Cerebellar nuclear complex (tissue), 1 donor: Measurements from ENCODE around the gene TTLL5.
"Not testable (repeated sequence)": the region's sequence is repeated elsewhere in the genome, so short reads cannot be mapped to it uniquely, and the experiment has no call there.

Experiments used
- DNase-seq, 2 experiments: peaks; one replicate each; lab custom pipeline; 2025; lab: John Stamatoyannopoulos, UW

TTLL5 gene

DNA sequence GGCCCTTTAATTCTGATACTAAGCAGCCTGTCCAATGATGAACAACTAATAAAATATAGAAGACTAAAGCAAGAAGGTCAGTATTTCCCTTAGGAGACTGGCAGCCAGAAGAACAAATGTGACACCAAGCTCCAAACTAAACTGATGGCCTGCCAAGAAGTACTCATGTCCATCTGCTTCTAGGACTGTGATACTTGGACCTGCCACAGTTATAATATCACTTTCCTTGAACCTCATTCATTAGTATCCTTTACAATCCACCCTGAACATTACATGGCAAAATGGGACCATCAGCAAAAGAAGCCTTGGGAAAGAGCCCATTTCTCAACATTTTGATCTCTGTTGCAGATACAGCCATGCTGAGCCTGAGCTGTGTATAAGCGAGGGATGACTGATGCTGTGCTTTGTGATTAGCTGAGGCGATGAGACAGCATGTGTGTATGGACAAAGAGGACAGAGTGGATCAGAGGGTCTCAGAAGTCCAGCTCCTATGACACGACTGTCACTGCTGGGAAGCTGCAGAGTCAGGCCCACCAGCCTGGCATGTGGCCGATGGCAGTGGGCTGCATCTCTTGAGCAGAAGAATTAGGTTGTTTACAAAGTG, 246.8 kb downstream of the TTLL5 start:
- no peak for DNase-seq

DNA sequence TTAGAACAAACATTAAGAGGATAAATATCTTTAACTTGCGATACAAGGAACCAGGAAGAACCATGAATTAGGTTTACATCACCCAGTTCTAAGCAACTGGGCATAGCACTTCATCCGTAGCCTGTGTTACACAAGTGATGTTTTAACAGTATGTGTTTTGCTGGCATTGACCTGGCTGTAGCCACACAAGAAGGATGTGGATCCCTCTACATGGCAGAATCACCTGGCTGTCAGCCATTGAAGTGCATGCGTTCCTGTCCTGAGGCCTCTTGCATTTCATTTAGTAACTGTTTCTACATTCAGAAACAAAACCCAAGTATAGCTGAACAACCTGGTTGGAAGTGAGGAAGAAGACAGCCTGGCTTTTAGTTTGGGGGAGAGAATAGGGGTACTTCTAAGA, 248.6 kb downstream of the TTLL5 start:
- no peak for DNase-seq

DNA sequence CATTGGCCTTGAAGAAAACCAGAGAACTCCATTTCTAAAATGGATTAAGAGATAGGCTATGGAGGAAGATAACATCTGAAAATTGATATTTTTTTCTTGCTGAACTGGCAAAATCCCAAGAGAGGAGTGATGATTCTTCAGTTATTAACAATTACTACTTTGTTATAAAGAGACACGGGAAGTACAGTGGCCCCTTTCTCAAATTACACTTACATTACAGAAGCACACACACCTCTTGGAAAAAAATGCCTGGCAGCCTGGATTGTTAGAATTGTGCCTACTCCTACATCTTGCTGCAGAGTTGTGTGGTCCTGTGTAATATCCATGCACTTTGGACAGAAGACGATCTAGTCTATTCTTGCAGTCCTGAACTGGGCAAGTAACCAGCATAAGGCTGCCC, 249.0 kb downstream of the TTLL5 start:
- DNase-seq, result no peak

DNA sequence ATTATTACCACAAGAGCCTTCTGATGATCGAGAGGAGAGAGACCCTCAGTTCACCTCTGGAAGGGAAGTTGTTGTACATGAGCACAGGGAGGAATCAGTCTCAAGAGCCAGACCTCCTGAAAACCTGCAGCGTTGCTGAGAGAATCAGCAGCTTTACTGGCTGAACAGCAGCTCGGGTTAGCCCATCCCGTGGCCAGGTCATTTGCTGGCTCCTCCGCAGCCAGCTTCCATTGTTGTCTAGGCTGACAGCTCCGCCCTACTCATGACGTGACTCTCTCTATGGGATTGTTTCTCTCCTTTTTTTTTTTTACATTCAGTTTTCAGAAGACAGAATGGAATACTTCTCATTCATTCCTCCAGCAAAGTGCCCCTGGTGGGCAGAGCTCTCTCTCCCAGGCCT, 250.8 kb downstream of the TTLL5 start:
- no peak for DNase-seq

DNA sequence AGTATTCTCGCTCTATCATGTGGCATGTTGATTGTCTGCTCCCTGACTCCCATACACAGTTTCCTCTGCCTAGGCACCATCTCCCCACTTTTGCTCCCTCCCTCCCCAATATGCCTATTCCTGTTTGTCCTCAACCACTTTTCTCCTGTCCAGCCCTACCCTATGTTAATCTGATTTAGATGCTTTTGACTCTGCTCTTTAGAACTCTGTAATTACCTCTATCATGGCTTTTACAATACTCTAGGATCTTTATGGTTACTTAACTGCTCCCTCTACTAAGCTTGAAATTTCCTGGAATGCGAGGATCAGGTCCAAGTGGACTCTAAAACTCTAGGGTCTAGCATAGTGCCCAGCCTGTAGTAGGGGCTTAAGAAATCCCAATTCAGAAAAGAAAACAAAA, 252.1 kb downstream of the TTLL5 start:
- no peak for DNase-seq

DNA sequence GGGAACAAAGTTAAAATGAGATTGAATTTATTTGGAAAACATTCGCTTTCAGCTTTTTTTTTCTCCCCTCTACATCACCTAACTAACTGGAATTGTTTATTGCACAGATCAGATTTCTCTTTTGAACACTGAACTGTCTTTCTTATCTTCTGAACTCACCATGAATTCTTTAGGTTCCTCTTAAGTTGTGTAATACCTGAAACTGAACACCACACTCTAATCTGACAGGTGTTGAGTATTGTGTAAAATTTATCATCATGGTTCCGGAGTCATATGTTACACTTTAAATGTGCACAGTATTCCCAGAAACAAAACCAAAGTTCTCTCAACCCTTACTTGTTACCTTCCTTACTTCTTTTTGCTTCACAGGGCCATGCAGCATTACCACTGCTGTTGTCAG, 254.0 kb downstream of the TTLL5 start:
- DNase-seq, result no peak

DNA sequence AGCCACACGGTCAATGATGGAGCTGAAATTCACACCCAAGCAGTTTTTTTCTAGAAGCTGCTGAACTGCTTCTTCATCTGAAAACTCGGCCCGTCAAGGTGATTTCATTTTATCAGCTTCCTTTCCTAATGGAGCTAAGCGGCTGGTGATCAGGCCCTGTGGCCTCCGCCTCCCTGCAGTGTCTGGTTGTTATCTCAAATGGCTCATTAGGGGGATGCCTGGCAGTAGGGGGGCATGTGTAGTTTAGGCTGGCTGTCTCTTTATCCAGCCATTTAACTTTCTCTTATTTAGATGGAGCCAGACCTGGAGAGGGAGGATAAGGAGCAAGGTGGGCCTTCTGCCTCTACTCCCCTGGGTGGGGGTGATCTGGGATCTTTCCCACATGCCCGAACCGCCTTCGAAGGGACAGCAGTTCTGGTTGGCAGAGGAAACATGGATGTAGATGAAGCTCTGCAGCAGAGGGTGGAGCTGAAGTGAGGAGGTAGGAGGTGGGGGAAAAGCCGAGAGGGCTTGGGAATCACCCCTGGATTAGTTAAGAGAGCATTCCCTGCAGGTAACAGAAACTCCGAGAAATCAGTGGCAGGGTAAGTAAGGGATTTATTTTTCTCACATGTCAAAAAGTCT, 256.4 kb downstream of the TTLL5 start:
- no peak for DNase-seq

DNA sequence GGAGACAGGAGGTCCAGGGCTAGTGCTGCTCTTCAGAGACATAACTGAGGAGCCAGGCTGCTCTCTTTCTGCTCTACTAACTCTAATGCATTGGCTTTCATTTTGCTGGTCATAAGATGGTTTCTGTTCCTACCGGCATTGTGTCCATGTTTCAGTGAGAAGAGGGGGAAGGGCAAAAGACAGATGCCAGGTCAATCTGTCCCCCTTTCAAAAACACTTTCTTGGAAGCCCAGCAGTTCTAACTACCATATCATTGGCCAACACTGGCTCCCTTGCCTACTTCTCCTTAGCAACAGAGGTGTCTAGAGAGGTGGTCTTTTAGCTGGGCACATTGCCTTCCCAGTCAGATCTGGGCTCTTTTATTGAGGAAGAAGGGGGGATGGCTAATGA, 256.9 kb downstream of the TTLL5 start:
- DNase-seq, result no peak

DNA sequence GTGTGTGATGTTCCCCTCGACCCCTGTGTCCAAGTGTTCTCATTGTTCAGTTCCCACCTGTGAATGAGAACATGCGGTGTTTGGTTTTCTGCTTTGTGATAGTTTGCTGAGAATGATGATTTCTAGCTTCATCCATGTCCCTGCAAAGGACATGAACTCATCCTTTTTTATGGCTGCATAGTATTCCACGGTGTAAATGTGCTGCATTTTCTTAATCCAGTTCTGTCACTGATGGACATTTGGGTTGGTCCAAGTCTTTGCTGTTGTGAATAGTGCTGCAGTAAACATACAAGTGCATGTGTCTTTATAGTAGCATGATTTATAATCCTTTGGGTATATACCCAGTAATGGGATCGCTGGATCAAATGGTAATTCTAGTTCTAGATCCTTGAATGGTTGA, 259.4 kb downstream of the TTLL5 start:
- not testable (repeated sequence) for DNase-seq

DNA sequence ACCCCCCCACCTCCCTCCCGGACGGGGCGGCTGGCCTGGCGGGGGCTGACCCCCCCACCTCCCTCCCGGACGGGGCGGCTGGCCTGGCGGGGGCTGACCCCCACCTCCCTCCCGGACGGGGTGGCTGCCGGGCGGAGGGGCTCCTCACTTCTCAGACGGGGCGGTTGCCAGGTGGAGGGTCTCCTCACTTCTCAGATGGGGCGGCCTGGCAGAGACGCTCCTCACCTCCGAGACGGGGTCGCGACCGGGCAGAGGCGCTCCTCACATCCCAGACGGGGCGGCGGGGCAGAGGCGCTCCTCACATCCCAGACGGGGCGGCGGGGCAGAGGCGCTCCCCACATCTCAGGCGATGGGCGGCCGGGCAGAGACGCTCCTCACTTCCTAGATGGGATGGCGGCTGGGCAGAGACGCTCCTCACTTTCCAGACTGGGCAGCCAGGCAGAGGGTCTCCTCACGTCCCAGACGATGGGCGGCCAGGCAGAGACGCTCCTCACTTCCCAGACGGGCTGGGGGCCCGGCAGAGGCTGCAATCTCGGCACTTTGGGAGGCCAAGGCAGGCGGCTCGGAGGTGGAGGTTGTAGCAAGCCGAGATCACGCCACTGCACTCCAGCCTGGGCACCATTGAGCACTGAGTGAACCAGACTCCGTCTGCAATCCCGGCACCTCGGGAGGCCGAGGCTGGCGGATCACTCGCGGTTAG, 264.2 kb downstream of the TTLL5 start:
- not testable (repeated sequence) for DNase-seq

DNA sequence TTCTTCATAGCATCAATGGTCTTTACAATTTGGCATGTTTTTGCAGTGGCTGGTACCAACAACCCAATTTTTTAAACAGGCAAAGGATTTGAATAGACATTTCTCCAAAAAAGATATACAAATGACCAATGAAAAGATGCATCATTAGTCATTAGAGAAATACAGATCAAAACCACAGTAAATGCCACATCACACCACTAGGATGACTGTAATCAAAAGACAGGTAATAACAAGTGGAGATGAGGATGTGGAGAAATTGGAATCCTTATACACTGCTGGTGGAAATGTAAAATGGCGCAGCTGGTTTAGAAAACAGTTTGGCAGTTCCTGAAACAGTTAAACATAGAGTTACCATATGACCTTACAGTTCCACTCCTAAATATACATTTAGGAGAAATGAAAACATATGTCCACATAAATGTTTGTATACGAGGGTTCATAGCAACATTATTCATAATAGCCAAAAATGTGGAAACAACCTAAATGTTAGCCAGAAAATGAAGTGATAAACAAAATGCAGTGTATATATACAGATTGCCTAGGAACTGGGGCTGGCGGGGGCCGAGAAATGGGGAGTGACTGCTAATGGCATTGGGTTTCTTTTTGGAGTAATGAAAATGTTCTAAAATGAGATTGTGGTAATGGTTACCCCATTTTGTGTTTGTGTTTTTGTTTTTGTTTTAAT, 265.5 kb downstream of the TTLL5 start:
- DNase-seq, result no peak

DNA sequence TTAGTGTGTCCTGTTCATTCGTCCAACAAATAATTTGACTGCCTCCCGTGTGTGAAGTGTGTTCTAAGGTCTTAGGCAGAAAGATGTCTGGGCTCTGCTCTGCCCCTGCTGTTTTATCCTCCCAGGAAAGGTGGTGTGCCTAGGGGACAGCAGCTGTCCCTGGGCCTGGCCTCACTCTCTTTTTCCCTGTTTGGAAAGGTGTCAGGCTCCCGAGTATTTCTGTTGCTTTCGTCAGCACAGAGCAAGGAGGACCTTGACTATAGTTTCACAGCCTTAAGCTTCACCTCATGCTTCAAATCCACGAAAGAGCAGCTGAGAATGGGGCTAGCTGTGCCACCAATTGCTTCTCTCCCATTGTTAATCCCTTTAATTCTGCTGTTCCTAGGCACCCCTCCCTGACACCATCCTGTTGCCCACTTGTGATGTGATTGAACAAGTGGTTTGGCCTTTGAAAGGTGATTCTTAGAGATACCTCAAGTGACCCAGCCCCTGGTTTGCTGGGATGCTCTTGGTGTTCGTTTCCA, 266.6 kb downstream of the TTLL5 start:
- DNase-seq, result no peak

DNA sequence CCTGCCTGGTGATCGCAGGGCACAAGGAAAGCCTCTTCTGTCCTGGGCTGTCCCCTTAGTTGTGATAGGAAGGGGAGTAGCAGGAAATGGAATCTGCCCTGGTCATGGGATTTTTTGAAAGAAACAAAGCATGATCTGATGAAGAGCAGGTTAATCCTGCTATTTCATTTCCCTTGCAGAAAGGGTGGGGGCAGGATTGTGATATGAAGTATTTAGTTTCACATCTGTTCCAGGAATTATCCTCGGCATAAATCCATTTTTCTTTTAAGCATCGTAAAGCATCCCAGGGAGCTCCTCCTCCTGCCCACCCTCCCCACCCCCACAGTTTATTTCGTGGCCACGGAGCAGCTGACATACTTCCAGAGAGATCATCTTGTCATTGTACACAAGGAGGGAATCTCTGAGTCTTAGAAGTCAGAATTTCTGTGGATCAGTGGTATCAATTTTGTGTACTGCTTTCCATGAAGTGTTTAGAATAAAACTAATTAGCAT, 267.7 kb downstream of the TTLL5 start:
- no peak for DNase-seq

DNA sequence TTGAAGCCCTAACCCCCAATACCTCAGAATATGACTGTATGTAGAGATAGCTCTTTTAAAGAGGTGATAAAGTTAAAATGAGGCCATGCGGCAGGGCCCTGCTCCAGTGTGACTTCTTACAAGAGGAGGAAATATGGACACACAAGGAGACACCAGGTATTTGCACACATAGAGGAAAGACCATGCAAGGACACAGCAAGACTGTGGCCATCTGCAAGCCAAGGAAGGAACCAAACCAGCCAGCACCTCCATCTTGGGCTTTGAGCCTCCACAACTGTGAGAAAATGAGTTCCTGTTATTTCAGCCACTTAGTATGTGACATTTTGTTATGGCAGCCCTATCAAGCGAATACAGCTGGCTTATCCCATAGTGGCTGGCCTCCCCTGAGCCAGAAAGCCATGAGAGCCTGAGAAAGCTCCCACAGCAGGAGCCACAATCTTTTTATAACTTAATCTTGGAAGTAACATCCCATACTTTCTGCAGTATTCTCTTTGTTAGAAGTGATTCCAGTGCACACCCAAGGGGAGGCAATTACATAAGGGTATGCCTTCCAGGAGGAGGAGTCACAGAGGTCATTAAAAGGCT, 272.8 kb downstream of the TTLL5 start:
- DNase-seq, result no peak

DNA sequence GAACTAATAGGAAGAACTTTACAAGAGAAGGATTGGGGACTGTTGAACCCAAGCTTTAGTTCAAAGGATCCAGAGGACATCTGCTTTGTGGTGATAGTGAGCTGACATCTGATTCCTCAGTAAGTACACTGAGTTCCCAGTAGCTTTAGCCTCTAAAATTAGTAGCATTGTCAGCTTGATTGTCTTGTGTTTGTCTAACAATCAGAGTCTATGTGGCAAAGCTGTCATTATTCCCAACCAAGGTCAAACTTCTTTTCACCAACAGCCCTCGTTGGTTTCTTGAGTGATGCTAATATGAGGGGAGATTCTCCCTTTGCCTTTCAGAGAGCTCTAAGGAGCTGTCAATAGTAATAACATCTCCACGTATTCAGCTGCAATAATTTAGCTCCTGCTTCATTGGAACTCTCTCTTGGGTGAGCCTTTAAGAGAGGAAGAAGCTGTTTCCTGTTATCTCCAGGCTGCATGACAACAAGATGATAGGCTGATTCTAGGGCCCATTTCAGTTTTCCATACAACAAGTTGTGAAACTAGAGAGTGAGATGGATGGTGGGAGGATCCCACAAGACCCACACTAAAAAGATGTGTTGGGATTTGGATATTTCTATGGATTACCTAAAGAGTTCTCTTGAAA, 274.1 kb downstream of the TTLL5 start:
- DNase-seq, result no peak

DNA sequence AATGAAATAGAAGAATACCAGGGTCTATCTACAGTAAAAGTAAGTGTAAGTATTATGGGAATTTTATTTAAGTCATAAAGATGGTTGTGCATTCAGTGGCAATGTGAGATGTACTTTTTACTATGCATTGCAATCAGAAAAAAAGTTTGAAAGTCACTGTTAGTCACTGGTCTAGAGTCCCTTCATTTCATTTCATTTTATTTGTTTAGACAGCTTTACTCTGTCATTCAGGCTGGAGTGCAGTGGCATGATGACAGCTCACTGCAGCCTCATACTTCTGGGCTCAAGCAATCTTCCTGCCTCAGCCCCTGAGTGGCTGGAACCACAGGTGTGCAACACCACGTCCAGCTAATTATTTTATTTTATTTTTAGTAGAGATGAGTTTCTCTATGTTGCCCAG, 278.2 kb downstream of the TTLL5 start:
- DNase-seq, result no peak

DNA sequence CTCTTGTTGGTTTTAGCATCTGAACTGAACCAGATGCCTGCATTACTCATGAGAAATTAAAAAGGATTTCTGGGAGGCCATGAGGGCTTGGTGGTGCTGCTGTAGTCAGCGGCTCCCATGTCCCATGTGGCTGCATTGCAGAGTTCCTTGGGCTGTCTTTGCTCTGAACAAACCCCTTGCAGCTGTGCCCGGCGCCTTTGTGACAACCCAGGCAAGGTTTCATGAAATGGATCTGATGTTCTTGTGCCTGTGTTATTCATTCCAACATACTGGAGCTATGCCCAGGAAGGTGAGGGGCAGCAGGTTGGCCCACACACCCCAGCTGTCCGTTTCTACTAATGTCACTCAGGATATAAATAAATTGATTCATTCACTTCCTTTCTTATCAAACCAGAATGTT, 280.0 kb downstream of the TTLL5 start:
- DNase-seq, result no peak

DNA sequence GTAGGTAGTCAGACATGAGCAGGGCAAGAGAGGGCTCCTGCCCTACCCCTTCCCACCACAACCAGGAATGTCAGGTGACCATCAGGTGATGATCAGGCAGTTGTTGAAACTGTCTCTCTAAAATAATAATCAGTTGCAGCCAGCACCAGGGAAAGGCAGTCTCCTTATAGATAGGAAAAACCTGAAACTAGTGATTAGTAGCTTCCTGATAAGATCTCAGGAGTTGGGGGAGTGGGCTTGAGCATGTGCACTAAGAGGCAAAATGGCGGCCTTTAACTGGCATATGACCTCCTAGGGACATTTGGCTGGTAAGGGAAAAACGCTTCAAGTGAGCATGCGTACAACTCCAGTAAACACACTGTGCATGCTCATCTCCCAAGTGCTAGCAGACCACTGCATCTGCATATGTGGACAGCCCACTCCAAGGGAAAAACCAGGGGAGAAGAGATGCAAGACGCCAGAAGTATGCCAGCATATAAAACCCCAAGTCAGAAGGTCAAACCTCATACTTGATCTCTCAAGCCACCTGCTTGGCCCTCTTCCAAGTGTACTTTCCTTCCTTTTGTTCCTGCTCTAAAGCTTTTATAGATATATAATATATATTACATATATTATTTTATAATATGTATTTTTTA, 283.7 kb downstream of the TTLL5 start:
- no peak for DNase-seq

DNA sequence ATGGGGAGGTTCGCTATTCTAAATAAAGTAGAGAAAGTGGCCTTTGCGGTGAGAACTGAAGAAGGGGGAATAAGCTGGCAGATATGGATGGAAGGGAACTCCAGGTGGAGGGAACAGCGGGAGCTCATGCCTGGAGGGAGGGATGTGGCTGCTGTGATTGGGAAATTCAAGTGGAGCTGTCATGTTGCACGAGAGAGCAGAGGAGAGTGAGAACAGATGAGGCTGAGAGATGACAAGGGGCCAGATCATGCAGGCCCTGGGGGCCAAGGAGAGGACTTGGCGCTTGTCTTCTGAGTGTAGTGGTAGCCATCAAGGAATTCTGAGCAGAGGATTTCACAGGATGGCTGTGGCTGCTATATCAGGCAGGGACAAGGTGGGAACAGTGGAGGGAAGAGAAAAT, 285.7 kb downstream of the TTLL5 start:
- DNase-seq, result no peak

DNA sequence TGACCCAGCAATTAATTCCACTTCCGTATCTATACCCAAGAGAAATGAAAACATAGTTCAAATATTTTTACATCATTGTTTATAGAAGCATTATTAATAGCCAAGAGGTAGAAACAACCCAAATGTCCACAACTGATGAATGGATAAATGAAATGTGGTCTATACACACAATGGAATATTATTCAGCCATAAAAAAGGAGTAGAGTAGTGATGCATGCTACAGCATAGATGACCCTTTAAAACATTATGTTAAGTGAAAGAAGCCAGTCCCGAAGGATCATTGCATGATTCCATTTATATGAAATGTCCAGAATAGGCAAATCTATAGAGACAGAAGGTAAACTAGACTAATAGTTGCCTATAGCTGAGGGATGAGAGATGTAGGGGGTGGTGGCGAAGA, 291.4 kb downstream of the TTLL5 start:
- no peak for DNase-seq

DNA sequence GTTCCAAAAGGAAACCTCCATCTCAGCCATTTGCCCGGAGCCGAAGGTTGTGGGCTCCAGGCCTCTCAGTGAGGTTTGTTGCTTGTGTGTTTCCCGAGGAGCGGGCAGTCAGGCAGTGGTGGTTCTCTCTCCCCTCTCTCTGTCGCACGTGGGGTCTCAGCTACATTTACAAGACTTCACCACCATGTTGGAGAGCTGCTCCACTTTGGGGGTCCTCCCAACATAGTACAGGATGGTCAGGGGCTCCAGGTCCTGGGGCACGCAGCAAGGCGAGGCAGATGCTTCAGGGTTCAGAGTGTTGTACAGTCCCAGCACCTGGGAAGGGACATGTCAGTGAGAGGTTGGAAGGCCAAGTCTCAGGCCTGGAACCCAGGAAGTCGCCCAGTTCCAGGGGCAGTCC, 298.0 kb downstream of the TTLL5 start:
- no peak for DNase-seq
